HCT116 (cell line): Measurements from ENCODE around the gene SPRR1A. TPM values are rescaled to one million over a fixed set of nuclear protein-coding genes. Genes with fewer than 3 reads are reported as not detected.

ENCODE experiments used
- ATAC-seq: fragments of 200-7000 bp; cut with Tn5 transposase; 2 replicates; pipeline ENCODE4 v1.9.1; 2020; ENCODE audit warnings: mild to moderate bottlenecking, moderate library complexity
- Bru-seq: library from RNA; stranded (reverse); fragments of 400-500 nt; gene quantifications from one replicate; lab custom pipeline; 2021; lab: Mats Ljungman, UMichigan
- BruChase-seq, 2 experiments: library from RNA; stranded (reverse); fragments of 400-500 nt; gene quantifications; one replicate each; lab custom pipeline; 2021; lab: Mats Ljungman, UMichigan
- BruUV-seq: library from RNA; stranded (reverse); fragments of 400-500 nt; replicated peaks from 2 replicates; lab custom pipeline; 2021; lab: Mats Ljungman, UMichigan
- CTCF ChIA-PET: fragments of 300-600 bp; sonication (Branson Sonifier 250); formaldehyde crosslinking; loops from one replicate; lab custom pipeline; 2021; ENCODE audit warnings: antibody characterized with exemption; lab: Charles Lee
- POLR2A ChIA-PET: fragments of 300-600, 350-600 bp; sonication (Branson Sonifier 250); formaldehyde crosslinking; loops from one replicate; lab custom pipeline; 2021; ENCODE audit warnings: antibody characterized with exemption; lab: Charles Lee
- RAD21 ChIA-PET, 2 experiments: fragments of 300-600 bp; sonication (Branson Sonifier 250); formaldehyde crosslinking; loops; one replicate each; lab custom pipeline; 2023; ENCODE audit warnings: low total read pairs in 2 of 2; ENCODE audit not compliant: uncharacterized antibody in 2 of 2, unreplicated experiment in 2 of 2, low non-redundant PET in 1 of 2; lab: Charles Lee
- DNase-seq: peaks from one replicate; pipeline ENCODE4 v3.0.0-alpha.2; 2010; ENCODE audit warnings: low read depth, low spot score
- H2AFZ ChIP-seq: fragments of 200-600 bp; shearing (Covaris generic), sonication (generic); 2 replicates; pipeline ENCODE4 v1.6.1; 2017; ENCODE audit warnings: low read depth, mixed run types, mixed read lengths, antibody characterized with exemption, low read length; ENCODE audit not compliant: poor library complexity, severe bottlenecking
- H3K27ac ChIP-seq: 2 replicates; pipeline ENCODE4 v1.5.1; 2012; ENCODE audit warnings: low read depth, low read length
- H3K27me3 ChIP-seq: fragments of 200-600 bp; sonication (generic); 2 replicates; pipeline ENCODE4 v1.6.1; 2016; ENCODE audit warnings: mixed run types, low read length, mixed read lengths; ENCODE audit not compliant: insufficient read depth
- H3K36me3 ChIP-seq, 2 experiments: fragments of 200-500 bp in 1 of 2; fragments of 200-600 bp in 1 of 2; sonication (Bioruptor generic) in 1 of 2; sonication (generic) in 1 of 2; 2 replicates each; pipeline versions ENCODE4 v1.5.1 to v1.6.1; 2014 to 2016; ENCODE audit warnings: low read length in 2 of 2, inconsistent platforms in 1 of 2, mixed read lengths in 1 of 2, mixed run types in 1 of 2; ENCODE audit not compliant: insufficient read depth in 2 of 2, control insufficient read depth in 1 of 2
- H3K4me1 ChIP-seq, 2 experiments: fragments of 200-600 bp in 1 of 2; sonication (generic) in 1 of 2; 2 replicates each; pipeline versions ENCODE4 v1.5.1 to v1.6.1; 2012 to 2017; ENCODE audit warnings: low read length in 2 of 2, inconsistent platforms in 1 of 2, mild to moderate bottlenecking in 1 of 2, mixed read lengths in 1 of 2, mixed run types in 1 of 2, moderate library complexity in 1 of 2; ENCODE audit not compliant: insufficient read depth in 2 of 2, control insufficient read depth in 1 of 2
- H3K4me2 ChIP-seq: fragments of 200-600 bp; sonication (generic); 2 replicates; pipeline ENCODE4 v1.6.1; 2017; ENCODE audit warnings: mixed run types, low read length, mixed read lengths
- H3K4me3 ChIP-seq, 2 experiments: fragments of 200-600 bp in 1 of 2; sonication (generic) in 1 of 2; replicated peaks in 1 of 2; 2 replicates each; pipeline ENCODE4 v1.5.1; 2011 to 2016; ENCODE audit warnings: low read length in 2 of 2, control low read depth in 1 of 2, low read depth in 1 of 2, mild to moderate bottlenecking in 1 of 2, mixed read lengths in 1 of 2, mixed run types in 1 of 2
- H3K79me2 ChIP-seq: fragments of 200-600 bp; sonication (generic); 2 replicates; pipeline ENCODE4 v1.6.1; 2017; ENCODE audit warnings: mild to moderate bottlenecking, mixed run types, low read length, moderate library complexity, mixed read lengths; ENCODE audit not compliant: insufficient read depth
- H3K9ac ChIP-seq: fragments of 200-600 bp; sonication (generic); 2 replicates; pipeline ENCODE4 v1.6.1; 2016; ENCODE audit warnings: low read length, mixed read lengths
- H3K9me2 ChIP-seq: fragments of 200-600 bp; sonication (generic), shearing (Covaris generic); 2 replicates; pipeline ENCODE4 v1.6.1; 2017; ENCODE audit warnings: mixed run types, mild to moderate bottlenecking, moderate library complexity; ENCODE audit not compliant: insufficient read depth
- H3K9me3 ChIP-seq, 2 experiments: fragments of 200-500 bp in 1 of 2; fragments of 200-600 bp in 1 of 2; sonication (Bioruptor generic) in 1 of 2; sonication (generic) in 1 of 2; 2 replicates each; pipeline ENCODE4 v1.6.1; 2014 to 2017; ENCODE audit warnings: low read length in 2 of 2, mixed read lengths in 2 of 2, inconsistent platforms in 1 of 2, low read depth in 1 of 2, mild to moderate bottlenecking in 1 of 2, mixed run types in 1 of 2, moderate library complexity in 1 of 2; ENCODE audit not compliant: control insufficient read depth in 1 of 2, insufficient read depth in 1 of 2
- H4K20me1 ChIP-seq: fragments of 200-600 bp; sonication (generic), shearing (Covaris generic); 2 replicates; pipeline ENCODE4 v1.6.1; 2017; ENCODE audit warnings: mixed run types, mild to moderate bottlenecking, moderate library complexity; ENCODE audit not compliant: insufficient read depth
- CBX3 ChIP-seq: IDR thresholded peaks from 2 replicates; pipeline ENCODE4 v1.6.1; 2012; ENCODE audit warnings: low read depth
- EGR1 ChIP-seq: IDR thresholded peaks from 2 replicates; pipeline ENCODE4 v1.6.1; 2012; ENCODE audit warnings: low read depth
- JUND ChIP-seq: IDR thresholded peaks from 2 replicates; pipeline ENCODE4 v1.6.1; 2012
- POLR2AphosphoS5 ChIP-seq: IDR thresholded peaks from 2 replicates; pipeline ENCODE4 v1.6.1; 2011; ENCODE audit warnings: mild to moderate bottlenecking, low read depth, low read length, moderate library complexity
- RAD21 ChIP-seq: IDR thresholded peaks from 2 replicates; pipeline ENCODE4 v1.6.1; 2012; ENCODE audit warnings: low read depth, mild to moderate bottlenecking
- TCF7L2 ChIP-seq: IDR thresholded peaks from 2 replicates; pipeline ENCODE4 v1.7.0; 2011; ENCODE audit warnings: borderline replicate concordance, inconsistent platforms; ENCODE audit not compliant: insufficient read depth, insufficient read length; ENCODE audit errors: extremely low read depth
- ZFX ChIP-seq: fragments of 450-650 bp; IDR thresholded peaks from 2 replicates; pipeline ENCODE4 v1.6.1; 2017
- ZNF274 ChIP-seq: fragments of 200-500 bp; sonication (Bioruptor generic); IDR thresholded peaks from 2 replicates; pipeline ENCODE4 v1.6.1; 2014; ENCODE audit warnings: mild to moderate bottlenecking, low read depth, low read length, inconsistent platforms
- intact Hi-C: fragments of 100-400 bp; cut with micrococcal nuclease; formaldehyde crosslinking; loops from 2 replicates; pipeline ENCODE4 v1.10.0; 2022
- long read RNA-seq: library from polyadenylated mRNA; unstranded; transcript quantifications from one replicate; pipeline ENCODE4 v2.0.0, GENCODE V29; 2021; ENCODE audit not compliant: unreplicated experiment
- polyA plus RNA-seq: library from polyadenylated mRNA; unstranded; fragments of >200 nt; gene quantifications from 2 replicates; pipeline ENCODE4 v1.2.1, GENCODE V29; 2012; ENCODE audit warnings: missing spikeins
- total RNA-seq: library from RNA; stranded (reverse); gene quantifications from one replicate; pipeline ENCODE4 v1.2.1, GENCODE V29; 2021; ENCODE audit not compliant: unreplicated experiment
- TF ChIP-seq, protein P1 (sequence below): IDR thresholded peaks from 2 replicates; pipeline ENCODE4 v1.6.1; 2012

SPRR1A gene, protein sequence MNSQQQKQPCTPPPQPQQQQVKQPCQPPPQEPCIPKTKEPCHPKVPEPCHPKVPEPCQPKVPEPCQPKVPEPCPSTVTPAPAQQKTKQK
- not detected for total RNA-seq
- polyA plus RNA-seq = not detected in 2 replicates
- Bru-seq, nascent RNA = not detected
- not detected for BruChase-seq, experiment 1, labeled RNA remaining after a 6-hour chase
- BruChase-seq, experiment 2, labeled RNA remaining after a 2-hour chase = not detected
- long read RNA-seq, partial matches to known transcripts = 0 of 1 reads
- long read RNA-seq, other reads (novel, unspliced or antisense) = 1 of 1 reads

DNA sequence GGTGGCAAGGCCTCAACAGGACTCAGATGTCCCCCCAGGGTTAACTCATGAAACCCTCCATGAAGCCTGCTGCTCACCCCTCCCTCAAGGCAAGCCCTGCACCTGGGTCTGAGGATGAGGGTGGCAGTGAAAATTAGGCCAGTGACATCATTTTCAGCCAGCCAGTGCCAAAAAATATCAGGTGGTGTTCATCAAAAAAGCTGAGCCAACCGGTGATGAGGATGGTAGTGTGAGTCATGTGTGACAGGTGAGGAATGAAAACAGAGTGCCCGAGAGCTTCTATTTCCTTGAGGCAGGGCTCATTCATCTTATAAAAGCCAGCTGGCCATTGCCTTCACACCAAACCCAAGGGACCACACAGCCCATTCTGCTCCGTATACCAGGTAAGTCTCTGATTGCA lies at the start of gene SPRR1A:
Gene SPRR1A (plus strand): TSS at position 339 of the 400 bp plus-strand sequence. CDS start 1,150 bp downstream, outside the sequence.
- Histone ChIP-seq H3K36me3 (no peaks in the 10 kb centered on the region), H3K4me3 (no peak within 1 kb of the TSS), H3K79me2 (no peaks in the 10 kb centered on the region), H3K27ac (no peak within 1 kb of the TSS), H4K20me1 (no peaks in the 10 kb centered on the region), H2AFZ (no peak within 1 kb of the TSS), H3K27me3 (peaks cover 45% of the 10 kb centered on the region), H3K4me1 (no peaks in the 10 kb centered on the region), H3K9me3 (no peaks in the 10 kb centered on the region), H3K4me2 (no peak within 1 kb of the TSS), H3K9ac (no peak within 1 kb of the TSS), H3K9me2 (no peaks in the 10 kb centered on the region)
- BruUV-seq = no TSS peak
- DNase-seq (no peak), ATAC-seq (no peak)
- CTCF ChIA-PET = no interaction called here
- POLR2A ChIA-PET = no interaction called here
- intact Hi-C loops = no loop called here
- RAD21 ChIA-PET = no interaction called here
- TF ChIP-seq ZNF274 (no peak), POLR2AphosphoS5 (no peak), TCF7L2 (no peak), ZFX (no peak), CBX3 (no peak)
- TF ChIP-seq, protein P1, sequence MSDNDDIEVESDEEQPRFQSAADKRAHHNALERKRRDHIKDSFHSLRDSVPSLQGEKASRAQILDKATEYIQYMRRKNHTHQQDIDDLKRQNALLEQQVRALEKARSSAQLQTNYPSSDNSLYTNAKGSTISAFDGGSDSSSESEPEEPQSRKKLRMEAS = no peak

DNA sequence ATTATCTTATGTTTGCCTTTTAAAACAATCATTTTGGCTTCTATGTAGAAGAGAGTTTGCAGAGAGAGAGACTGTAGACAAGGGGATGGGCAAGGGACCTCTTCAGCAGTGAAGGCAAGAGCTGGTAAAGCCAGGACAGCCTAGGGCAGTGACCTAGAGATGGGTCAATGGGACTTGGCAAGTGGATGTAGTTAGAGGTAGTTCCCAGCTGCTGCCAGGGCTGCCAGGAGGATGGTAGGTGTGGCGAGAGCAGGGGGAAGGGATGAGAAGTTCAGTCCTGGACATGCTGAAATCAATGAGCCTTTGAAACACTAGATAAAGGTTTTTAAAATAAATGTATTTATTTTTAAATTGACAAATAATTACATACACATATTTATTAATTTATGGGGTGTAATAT lies 43.3 kb upstream of the SPRR1A start:
- Histone ChIP-seq H3K4me2 (no peak overlapping the region), H3K4me1 (no peaks in the 10 kb centered on the region), H3K36me3 (no peaks in the 10 kb centered on the region), H3K79me2 (no peaks in the 10 kb centered on the region), H3K27ac (no peak overlapping the region), H3K9me2 (no peaks in the 10 kb centered on the region), H3K27me3 (no peaks in the 10 kb centered on the region), H4K20me1 (no peaks in the 10 kb centered on the region), H3K9me3 (no peaks in the 10 kb centered on the region)
- no peak for ATAC-seq
- intact Hi-C loops = no loop called here
- ChIA-PET RAD21 (no interaction called here), POLR2A (no interaction called here)
- no TSS peak for BruUV-seq
- TF ChIP-seq EGR1 = no peak
- TF ChIP-seq JUND = no peak
- TF ChIP-seq RAD21 = no peak
- TF ChIP-seq, all 23 proteins: peak for 0
- Histone ChIP-seq H3K4me3 (no peak overlapping the region), H2AFZ (no peak overlapping the region), H3K9ac (no peak overlapping the region)
- CTCF ChIA-PET = no interaction called here
- no peak for DNase-seq
